ENCODE results near the gene HGS.

The HGS gene

GRCh38 chr17:81693509-81694210 is 9.8 kb downstream of the HGS start:
- DNase-seq (ENCODE audit: low read depth) = no peak
- TF ChIP-seq CTCF (IDR thresholded peaks at IDR 0.05; ENCODE audit: low read length, missing control alignments) = no peak
- H3K4me3 ChIP-seq (replicated peaks; ENCODE audit: low read depth, low read length) = no peak overlapping the region

GRCh38 chr17:81694810-81695209 is 11.0 kb downstream of the HGS start:
- no peak for TF ChIP-seq CTCF (IDR thresholded peaks at IDR 0.05; ENCODE audit: low read length, missing control alignments)
- H3K4me3 ChIP-seq (replicated peaks; ENCODE audit: low read depth, low read length) = no peak overlapping the region
- no peak for DNase-seq (ENCODE audit: low read depth)

- no peak overlapping the region for H3K4me3 ChIP-seq (replicated peaks; ENCODE audit: low read depth, low read length)
- DNase-seq (ENCODE audit: low read depth) = no peak
- no peak for TF ChIP-seq CTCF (IDR thresholded peaks at IDR 0.05; ENCODE audit: low read length, missing control alignments)
These were observed 11.4 kb downstream of the HGS start for GRCh38 chr17:81695211-81695610.

- DNase-seq (ENCODE audit: low read depth) = no peak
- no peak overlapping the region for H3K4me3 ChIP-seq (replicated peaks; ENCODE audit: low read depth, low read length)
- no peak for TF ChIP-seq CTCF (IDR thresholded peaks at IDR 0.05; ENCODE audit: low read length, missing control alignments)
These were observed 12.0 kb downstream of the HGS start for GRCh38 chr17:81695801-81696200.

GRCh38 chr17:81696218-81696941 is 12.6 kb downstream of the HGS start:
- no peak overlapping the region for H3K4me3 ChIP-seq (replicated peaks; ENCODE audit: low read depth, low read length)
- TF ChIP-seq CTCF (IDR thresholded peaks at IDR 0.05; ENCODE audit: low read length, missing control alignments) = no peak
- no peak for DNase-seq (ENCODE audit: low read depth)

- DNase-seq (ENCODE audit: low read depth) = no peak
- TF ChIP-seq CTCF (IDR thresholded peaks at IDR 0.05; ENCODE audit: low read length, missing control alignments) = no peak
These were observed 13.6 kb downstream of the HGS start for GRCh38 chr17:81697261-81698044.

More at GRCh38 chr17:81697261-81698044, 13.6 kb downstream of the HGS start:
- H3K4me3 ChIP-seq (replicated peaks; ENCODE audit: low read depth, low read length) = no peak overlapping the region
